Gastroesophageal sphincter (tissue), 3 donors: Measurements from ENCODE around the gene SENP1.

Source experiments
- CTCF ChIP-seq, 4 experiments: fragments of 200-600 bp in 2 of 4; fragments of 450-650 bp in 2 of 4; sonication (generic) in 1 of 4; IDR thresholded peaks; one replicate each; pipeline ENCODE4 v1.5.1; 2017 to 2019; ENCODE audit warnings: antibody characterized with exemption in 4 of 4, mild to moderate bottlenecking in 2 of 4, moderate library complexity in 2 of 4
- POLR2AphosphoS5 ChIP-seq: sonication (generic); formaldehyde crosslinking; IDR thresholded peaks from one replicate; pipeline ENCODE4 v1.6.1; 2017; ENCODE audit warnings: antibody characterized with exemption

- TF ChIP-seq CTCF (IDR thresholded peaks at IDR 0.05) (no peak), POLR2AphosphoS5 (no peak)
Observed at GRCh38 chr12:48003226-48004052, 102.4 kb downstream of the SENP1 start.
